AG04450 (cell line): ENCODE measurements around the gene NFIC. TPM values are rescaled to one million over a fixed set of nuclear protein-coding genes. Genes with fewer than 3 reads are reported as not detected.

Experiments
- CTCF ChIA-PET: fragments of 300-600, 350-600 bp; formaldehyde crosslinking; extraction: SDS; loops from one replicate; lab custom pipeline; 2022; ENCODE audit warnings: antibody characterized with exemption, inconsistent platforms; lab: Charles Lee
- POLR2A ChIA-PET: fragments of 350-600 bp; formaldehyde crosslinking; extraction: SDS; loops from one replicate; lab custom pipeline; 2021; ENCODE audit warnings: antibody characterized with exemption, inconsistent platforms; lab: Yijun Ruan, JAX
- DNase-seq: peaks from one replicate; pipeline ENCODE4 v3.0.0-alpha.2; 2011; ENCODE audit warnings: low read depth, low spot score
- H3K27ac ChIP-seq: one replicate; pipeline ENCODE4 v1.5.1; 2012; ENCODE audit warnings: low read depth, low read length, control low read depth
- H3K27me3 ChIP-seq: one replicate; pipeline ENCODE4 v1.6.0; 2012; ENCODE audit warnings: low read length; ENCODE audit not compliant: control insufficient read depth, insufficient read depth
- H3K4me3 ChIP-seq: 2 replicates; pipeline ENCODE4 v1.5.1; 2011; ENCODE audit warnings: mild to moderate bottlenecking, low read depth, low read length, control low read depth
- H3K9me3 ChIP-seq: 2 replicates; pipeline ENCODE4 v1.5.1; 2012; ENCODE audit warnings: low read length; ENCODE audit not compliant: control insufficient read depth, insufficient read depth
- CTCF ChIP-seq: IDR thresholded peaks from 2 replicates; pipeline ENCODE4 v1.5.1; 2011; ENCODE audit warnings: low read depth, low read length, control low read depth, inconsistent platforms
- polyA plus RNA-seq: library from polyadenylated mRNA; depleted of rRNA; stranded (reverse); fragments of >200 nt; gene quantifications from 2 replicates; pipeline ENCODE4 v1.2.3, GENCODE V29; 2011

NFIC gene
- polyA plus RNA-seq, 1 experiment: 3.9 TPM

- TF ChIP-seq CTCF: no peak
- no peak overlapping the region for H3K4me3 ChIP-seq
- peaks cover 15% of the 10 kb centered on the region for H3K9me3 ChIP-seq
- no peak overlapping the region for H3K27ac ChIP-seq
- no peaks in the 10 kb centered on the region for H3K27me3 ChIP-seq
- CTCF ChIA-PET: interaction anchor here (0.8 to 3.4 kb wide), 3 partner anchors 9 to 105 kb away, joined by 3 to 32 read pairs (median 4); no protein-coding TSS in a partner anchor
- no peak for DNase-seq
- POLR2A ChIA-PET: no interaction called here
These were observed 65.5 kb downstream of the NFIC start for GRCh38 chr19:3431760-3432397.

GRCh38 chr19:3433313-3433712 is 66.9 kb downstream of the NFIC start:
- Histone ChIP-seq H3K9me3 (peaks cover 15% of the 10 kb centered on the region), H3K27me3 (no peaks in the 10 kb centered on the region), H3K27ac (no peak overlapping the region), H3K4me3 (no peak overlapping the region)
- ChIA-PET POLR2A (no interaction called here), CTCF (no interaction called here)
- no peak for DNase-seq
- no peak for TF ChIP-seq CTCF

GRCh38 chr19:3433805-3434540 is 67.6 kb downstream of the NFIC start:
- no peak for DNase-seq

GRCh38 chr19:3434630-3435553 is 68.5 kb downstream of the NFIC start:
- Histone ChIP-seq H3K4me3 (peak overlapping the region; percentile 54), H3K27ac (peak overlapping the region; percentile 89), H3K9me3 (peaks cover 15% of the 10 kb centered on the region), H3K27me3 (no peaks in the 10 kb centered on the region)
- CTCF ChIA-PET: interaction anchor here (0.6 kb wide), 1 partner anchor 361 kb away, joined by 3 read pairs; no protein-coding TSS in a partner anchor
- POLR2A ChIA-PET: no interaction called here
- no peak for TF ChIP-seq CTCF
- DNase-seq: peak; percentile 88

More at GRCh38 chr19:3433805-3434540, 67.6 kb downstream of the NFIC start:
- peaks cover 15% of the 10 kb centered on the region for H3K9me3 ChIP-seq
- no peak for TF ChIP-seq CTCF
- no peaks in the 10 kb centered on the region for H3K27me3 ChIP-seq
- H3K4me3 ChIP-seq: no peak overlapping the region
- H3K27ac ChIP-seq: peak overlapping the region; percentile 89
- ChIA-PET CTCF (no interaction called here), POLR2A (no interaction called here)
